GM03348 (cell line): Measurements from ENCODE around the gene CGB7.
A peak's percentile ranks its signal among the peaks of the same experiment; 100 is the strongest.
"Not testable (repeated sequence)": the region's sequence is repeated elsewhere in the genome, so short reads cannot be mapped to it uniquely, and the experiment has no call there.

Source experiments
- DNase-seq: peaks from one replicate; pipeline ENCODE4 v3.0.0; 2012; ENCODE audit warnings: low spot score

CGB7 gene

DNA sequence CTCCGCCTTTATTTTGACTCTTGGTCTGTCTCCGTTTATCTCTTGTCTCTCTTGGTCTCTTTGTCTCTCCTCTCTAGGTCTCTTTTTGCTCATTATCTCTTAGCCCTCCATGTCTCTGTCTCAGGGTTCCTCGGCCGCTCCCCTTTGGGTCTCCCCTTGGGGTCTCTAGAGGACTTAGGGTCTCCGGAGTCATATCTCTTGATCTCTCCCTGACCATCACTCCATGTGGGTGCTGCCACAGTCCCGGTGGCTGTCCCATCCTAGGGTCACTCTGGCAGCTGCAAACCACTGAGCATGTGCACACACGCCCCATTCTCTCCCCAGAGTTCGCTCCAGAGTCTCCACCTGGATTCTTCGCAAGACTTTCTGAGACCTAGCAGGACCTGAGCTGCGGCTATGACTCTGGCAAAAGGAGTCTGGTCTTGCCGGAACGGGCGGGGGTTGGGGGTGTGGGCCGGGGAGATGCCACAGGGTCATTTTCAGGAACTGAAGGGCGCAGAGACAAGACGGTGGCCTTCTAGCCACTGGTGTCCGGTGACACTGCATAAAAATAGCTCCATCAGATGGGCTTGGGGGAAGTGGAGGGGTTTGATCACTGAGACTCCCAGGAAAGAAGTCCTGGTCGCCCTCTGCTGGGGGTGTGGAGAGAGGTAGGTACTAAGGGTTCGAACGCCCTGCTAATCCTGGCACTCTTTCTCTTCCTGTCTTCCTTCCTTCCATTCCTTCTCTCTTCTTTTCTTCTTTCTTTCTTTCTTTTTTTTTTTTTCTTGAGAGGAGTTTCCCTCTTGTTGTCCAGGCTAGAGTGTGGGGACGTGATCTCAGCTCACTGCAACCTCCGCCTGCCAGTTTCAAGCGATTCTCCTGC is 16.2 kb upstream of the CGB7 start:
- no peak for DNase-seq

DNA sequence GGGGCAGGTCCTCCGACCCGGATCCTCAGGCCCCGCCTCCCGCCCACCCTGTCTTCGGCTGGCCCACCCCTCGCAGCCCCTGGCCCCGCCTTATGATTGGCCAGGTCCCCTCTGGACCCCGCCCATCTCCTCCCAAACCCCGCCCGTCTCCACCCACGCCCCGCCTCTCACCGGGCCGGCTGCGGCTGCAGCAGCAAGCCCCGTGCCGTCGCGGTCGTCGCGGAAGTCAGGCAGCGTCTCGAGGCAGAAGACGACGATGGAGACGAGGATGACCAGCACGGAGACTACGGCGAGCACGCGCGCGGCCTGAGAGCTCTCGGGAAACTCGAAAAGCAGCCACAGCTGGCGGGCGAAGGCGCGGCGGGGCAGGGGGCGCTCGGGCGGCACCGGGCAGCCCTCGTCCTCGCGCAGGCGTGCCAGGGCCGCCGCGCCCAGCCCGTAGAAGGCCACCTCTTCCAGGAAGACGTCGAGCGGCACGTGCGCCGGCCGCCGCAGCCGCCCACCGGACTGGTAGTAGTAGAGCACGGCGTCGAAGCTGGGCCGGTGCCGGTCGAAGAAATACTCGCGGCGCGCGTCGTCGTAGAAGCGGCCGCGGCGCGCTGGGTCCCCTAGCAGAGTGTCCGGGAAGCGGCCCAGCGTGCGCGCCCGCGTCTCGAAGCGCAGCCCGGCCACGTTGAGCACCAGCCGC is 14.5 kb upstream of the CGB7 start:
- DNase-seq: no peak

DNA sequence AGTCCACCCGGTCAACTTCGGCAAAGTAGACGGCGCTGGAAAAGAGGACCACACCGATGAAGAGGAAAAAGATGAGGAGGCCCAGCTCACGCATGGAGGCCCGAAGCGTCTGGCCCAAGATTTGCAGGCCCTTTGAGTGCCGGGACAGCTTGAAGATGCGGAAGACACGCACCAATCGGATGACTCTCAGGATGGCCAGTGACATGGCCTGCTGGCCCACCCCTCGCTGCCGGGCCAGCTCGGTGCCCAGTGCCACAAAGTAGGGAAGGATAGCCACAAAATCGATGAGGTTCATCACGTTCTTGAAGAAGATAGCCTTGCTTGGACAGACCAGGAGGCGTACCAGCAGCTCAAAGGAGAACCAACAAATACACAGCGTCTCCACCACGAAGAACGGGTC is 12.9 kb upstream of the CGB7 start:
- DNase-seq: no peak

DNA sequence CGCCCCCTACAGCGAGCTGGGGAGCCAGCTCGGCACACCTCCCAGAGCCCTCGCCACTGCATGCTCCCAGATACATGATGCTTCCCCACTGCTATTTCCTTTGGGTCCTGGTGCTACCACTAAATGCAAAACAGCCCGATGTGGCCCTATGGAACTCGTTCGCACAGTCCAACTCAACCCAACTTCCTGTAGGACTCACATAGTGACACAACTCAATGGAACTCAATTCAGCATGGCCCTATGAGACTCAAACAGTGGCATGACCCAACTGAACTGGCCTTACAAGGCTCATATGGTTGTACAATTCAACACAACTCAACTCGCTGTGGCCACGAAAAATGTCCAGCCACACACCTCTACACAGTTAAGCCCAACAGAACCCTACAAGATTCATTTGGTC is 11.5 kb upstream of the CGB7 start:
- DNase-seq: no peak

DNA sequence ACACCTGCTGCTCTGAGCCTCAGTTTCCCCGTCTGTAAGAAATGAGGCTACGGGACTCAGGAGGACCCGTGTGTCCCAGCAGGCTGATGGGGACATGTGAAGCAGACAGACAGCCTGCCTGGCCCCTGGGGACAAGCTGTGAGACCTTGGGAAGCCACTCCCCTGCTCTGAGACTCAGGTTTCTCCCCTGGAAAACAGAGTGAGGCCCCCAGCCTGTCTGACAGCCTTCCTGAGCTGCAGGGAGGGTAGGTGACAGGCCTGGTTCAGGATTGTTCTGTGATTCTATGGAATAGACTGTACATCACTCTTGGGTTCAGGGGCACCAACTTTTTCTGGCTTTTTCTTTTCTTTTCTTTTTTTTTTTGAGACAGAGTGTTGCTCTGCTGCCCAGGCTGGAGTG is 10.0 kb upstream of the CGB7 start:
- DNase-seq: no peak

DNA sequence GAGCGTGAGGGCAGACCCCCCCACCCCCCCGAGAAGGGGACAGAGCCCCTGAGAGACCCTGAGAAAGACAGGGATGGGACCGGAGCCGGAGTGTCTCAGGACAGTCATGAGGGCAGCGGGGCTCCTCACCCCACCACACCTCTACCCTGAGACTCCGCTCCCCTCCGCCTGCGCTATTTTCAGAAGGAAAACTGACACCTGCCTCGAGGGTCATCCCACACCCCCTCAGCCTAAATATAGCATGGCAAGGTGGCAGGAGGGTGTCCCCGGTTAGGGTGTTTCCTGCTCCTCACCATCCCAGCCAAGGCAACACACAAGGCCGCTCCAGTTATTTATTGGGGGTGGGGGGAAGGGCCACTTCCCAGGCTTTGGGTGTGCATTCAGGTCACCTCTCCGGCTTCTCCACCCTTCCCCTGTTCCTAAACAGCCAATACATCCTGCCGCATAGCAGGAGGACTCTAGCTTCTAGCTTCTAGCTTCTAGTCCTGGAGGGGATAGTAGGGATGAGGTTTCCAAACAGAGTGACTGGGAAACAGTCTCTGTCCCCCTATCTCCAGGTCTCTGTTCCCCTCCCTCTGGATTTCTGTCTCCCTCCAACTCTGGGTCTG is 8.5 kb upstream of the CGB7 start:
- no peak for DNase-seq

DNA sequence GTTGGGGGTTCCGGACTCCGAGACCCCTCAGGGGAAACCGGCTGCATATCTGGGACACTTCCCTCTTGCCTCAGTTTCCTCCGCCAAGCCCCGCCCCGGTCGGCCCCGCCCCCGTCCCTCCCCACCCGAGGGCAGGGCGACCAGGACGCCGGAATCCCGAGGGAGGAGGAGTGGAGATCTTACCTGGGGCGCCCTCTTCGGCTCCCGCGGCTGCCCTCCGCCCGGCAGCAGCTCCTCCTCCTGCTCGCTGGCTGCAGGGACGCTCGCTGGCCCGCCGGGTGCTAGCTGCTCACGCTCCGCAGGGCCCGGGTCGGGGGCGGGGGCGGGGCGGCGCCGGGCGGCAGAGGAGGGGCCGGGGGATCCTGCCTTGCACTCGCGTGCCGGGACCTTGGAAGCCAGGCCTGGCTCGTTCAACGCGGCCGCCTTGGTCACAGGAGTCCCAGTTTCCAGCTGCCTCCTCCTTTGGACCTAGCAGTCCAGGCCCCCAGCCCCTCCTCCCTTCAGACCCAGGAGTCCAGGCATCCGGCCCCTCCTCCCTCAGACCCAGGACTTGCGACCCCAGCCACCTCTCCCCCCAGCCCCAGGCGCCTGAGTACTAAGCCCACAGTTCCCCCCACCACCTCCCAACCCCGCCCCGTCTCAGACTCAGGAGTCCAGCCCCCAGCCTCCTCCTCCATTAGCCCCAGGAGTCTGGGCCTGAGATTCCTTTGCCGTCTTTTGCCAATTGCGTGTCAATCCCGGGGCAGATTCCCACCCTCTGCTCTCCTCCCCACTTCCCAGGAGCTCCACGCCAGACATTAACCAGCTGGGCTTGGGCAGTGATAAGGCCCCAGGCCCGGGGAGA is 7.4 kb upstream of the CGB7 start, which contains the start of gene NTF4:
NTF4 (minus strand) TSS at position 51 of the 844 bp plus-strand sequence. CDS start 2,821 bp downstream, outside the sequence.
- peak; percentile 61 for DNase-seq

DNA sequence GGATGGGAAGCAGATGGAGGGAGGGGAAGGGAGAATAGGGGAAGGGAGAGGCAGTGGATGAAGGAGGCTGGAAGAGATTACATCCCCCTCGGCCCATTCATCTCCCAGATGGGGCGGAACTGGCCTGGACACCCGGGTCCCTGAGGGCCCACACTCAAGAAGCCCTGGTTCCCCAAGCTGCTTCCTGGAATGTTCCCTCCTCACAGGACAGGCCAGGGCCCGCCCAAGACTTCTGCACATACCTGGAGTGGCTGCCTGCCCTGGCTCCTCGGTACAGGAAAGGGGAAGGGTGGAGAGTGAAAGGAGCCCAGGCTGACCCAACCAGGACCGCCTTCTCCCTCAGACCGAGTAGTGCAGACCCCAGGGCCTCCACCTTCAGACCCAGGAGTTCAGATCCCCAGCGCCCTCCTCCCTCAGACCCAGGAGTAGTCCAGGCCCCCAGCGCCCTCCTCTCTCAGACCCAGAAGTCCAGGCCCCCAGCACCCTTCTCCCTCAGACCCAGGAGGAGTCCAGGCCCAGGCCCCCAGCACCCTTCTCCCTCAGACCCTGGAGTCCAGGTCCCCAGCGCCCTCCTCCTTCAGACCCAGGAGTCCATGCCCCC is 6.6 kb upstream of the CGB7 start:
- no peak for DNase-seq

DNA sequence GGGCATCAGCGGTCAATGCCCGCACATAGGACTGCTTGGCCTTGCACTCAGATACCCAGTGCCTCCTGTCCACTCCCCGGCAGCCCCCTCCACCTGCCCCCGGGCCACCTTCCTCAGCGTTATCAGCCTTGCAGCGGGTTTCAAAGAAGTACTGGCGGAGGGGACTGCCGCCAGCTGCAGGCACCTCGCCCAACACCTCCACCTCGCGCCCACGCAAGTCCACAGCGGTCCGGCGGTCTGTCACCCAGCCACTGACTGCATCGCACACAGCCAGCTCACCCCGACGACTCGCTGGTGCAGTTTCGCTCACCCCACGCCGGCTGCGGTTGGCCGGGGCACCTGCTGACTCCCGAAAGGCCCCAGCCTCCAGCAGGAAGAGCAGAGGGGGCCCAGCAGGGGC is 3.9 kb upstream of the CGB7 start:
- no peak for DNase-seq

DNA sequence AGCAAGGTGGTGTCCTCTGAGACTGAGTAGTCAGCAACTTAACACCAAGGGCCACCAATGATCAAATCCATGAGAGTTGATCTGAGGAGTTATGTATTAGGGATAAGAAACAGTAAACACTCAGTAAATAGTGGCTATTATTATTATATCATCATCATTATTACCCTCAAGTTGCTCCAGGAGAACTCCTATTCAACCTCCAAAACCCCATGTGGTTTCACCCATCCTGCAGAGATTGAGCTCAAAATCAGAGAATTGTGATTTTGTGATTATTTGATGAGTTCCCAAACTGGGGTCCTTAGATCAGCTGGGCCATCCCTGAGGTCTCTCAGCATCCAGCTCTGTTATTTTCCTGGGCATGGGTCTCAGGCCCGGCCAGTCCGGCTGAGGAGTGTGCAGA is 3.5 kb upstream of the CGB7 start:
- no peak for DNase-seq

DNA sequence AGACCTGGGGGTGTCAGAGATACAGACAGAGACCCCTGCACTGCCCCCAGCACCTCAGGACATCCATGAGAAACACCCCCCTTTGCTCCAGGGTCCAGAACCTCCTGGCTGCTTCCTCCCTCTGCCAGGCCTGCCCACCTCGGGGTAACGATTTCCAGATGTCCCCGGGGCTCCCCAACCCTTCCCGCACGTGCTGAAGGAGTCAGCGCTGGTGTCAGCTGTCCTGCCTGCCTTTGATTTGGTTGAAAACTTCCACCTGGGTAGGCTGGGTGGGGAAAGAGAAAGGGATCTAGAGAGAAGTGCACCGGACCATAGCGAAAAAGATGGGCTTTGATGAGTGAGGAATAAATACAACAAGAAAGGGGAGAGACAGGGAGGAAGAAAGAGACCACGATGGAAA is 1.5 kb upstream of the CGB7 start:
- DNase-seq: no peak

DNA sequence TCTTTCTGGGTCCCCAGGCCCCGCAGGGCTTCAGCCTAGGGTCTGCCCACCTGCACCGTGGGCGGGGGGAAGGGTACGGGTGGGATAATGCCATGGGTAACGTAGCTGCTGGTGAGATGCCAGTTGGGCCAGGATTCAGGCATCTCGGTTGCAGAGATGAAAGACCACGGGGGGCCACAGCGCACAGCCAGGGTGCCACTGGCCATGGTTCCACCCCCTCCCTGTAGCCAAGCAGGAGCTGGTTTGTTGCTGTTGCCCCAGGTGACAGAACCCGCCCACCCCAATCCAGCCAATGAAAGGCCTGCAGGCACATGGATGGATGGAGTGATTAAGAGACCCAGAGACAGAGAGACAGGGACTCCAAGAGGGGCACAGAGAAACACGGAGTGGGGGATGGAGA is 1.0 kb upstream of the CGB7 start:
- peak; percentile 67 for DNase-seq

DNA sequence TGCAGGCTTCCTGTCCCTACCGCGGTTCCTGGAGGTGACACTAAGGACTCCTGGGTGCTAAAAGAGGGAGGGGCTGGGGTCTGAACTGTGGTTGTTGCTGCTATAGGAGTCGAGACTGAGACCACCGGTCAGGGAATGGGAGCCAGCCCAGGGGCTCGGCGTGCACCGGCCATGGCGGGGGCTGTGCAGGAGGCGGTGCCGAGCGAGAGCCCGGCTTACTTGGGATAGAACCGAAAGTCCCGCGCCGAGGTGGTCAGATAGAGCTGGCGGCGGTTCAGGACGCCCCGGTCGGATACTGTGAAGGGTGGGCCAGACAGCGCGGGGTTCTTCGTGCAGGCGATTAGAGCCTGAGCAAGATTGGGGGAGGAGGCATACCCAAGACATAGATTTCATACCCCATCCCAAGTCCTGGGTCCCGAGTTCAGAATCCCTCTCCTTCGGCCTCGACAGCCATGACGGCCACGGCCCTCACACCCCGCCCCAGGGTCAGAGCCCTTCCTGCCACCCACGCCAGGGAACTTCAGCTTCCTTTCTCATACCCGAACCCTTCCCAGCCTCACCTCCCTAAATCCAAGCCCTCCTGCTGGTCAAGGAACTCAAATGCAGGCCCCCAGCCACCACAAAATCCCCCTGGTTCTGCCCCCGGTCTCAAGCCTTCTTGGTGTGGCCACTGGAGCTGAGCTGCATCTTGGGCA is 500 bp downstream of the CGB7 start:
- DNase-seq: not testable (repeated sequence)

DNA sequence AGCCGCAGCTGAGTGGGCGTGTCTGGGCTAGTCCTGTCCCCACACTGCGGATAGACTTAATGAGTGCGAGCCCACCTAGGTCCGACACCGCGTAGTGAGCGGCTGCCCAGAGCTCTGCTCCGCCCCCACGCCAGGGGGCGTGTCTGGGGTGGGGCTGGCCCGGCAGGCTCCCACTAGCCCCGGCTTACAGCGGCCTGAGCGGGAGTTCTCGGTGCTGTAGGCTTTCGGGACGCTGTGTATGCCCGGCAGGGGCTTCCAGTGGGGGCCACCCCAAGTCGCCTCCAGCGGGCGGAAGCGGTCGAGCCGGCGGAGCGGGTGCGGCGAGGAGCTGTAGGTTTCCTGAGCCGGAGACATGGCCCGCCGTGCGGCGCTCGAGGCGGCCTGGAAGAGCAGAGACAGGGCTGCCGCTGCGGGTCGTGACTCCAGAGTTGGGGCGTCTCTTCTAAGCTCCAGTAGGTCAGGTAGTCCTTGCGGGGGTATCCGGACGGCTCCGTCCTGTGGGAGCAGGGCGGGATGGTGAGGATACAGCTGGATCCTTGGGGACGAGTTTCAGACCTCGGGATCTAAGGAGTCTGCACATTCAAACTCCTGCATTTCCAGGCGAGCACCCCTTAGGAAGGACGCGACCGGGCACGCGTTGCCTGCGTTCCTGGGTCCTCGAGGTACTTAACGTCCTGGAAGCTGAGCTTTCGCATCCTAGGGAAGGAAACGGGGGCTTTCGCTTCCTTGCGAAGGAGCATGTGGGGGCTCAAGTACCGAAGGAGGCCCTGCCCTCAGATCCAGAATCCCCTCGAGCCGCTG is 1.2 kb downstream of the CGB7 start:
- DNase-seq: peak; percentile 93

DNA sequence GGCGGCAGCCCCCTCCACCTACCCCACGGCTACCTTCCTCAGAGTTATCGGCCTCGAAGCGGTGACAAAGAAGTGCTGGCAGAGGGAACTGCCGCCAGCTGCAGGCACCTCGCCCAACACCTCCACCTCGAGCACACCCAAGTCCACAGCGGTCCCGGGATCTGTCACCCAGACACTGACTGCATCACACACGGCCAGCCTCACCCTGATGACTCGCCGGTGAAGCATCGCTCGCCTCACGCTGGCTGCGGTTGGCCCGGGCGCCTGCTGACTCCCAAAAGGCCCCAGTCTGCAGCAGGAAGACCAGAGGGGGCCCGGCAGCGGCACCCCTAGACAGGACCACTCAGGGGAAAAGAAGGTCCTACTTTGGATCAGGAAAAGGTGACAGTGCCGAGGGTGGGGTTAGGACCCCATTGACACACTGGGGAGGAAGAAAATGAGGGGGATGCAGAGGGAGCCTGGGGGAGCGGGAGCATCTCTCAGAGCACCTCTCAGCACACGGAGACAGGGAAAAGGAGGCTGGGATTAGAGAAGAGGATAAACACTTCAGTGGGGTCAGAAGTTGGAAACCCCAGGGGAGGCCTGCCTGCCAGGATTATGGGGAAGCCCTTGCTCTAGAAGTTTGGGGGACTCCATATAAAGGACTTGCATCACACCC is 7.0 kb downstream of the CGB7 start:
- peak; percentile 71 for DNase-seq

DNA sequence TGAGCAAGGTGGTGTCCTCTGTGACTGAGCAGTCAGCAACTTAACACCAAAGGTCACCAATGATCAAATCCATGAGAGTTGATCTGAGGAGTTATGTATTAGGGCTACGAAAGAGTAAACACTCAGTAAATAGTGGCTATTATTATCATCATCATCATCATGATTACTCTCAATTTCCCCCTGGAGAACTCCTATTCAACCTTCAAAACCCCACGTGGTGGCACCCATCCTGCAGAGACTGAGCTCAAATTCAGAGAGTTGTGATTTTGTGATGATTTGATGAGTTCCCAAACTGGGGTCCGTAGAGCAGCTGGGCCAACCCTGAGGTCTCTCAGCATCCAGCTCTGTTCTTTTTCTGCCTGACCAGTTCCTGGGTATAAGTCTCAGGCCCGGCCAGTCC is 7.7 kb downstream of the CGB7 start:
- DNase-seq: not testable (repeated sequence)

DNA sequence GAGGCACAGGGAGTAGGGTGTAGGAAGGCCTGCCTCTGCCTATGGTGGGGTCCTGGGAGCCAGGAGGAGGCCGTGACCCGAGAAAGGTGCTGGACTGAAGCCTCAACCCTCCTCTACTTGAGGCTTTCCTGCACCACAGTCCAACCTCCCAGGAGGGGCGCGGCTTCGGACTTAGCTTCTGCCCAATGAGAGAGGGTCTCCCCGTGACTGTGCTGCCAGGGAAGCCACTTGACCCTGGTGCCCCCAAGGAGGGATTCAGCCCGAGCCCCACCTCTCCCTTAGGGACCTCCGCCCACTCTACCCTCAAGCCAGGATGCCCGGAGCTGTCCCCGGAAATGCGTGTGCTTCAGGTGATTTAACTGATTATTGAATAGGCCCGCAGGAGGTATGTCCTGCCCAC is 8.5 kb downstream of the CGB7 start, which contains the start of gene CGB8:
CGB8 (minus strand) TSS at position 101 of the 400 bp plus-strand sequence. CDS start 372 bp downstream, outside the sequence.
- DNase-seq: not testable (repeated sequence)

DNA sequence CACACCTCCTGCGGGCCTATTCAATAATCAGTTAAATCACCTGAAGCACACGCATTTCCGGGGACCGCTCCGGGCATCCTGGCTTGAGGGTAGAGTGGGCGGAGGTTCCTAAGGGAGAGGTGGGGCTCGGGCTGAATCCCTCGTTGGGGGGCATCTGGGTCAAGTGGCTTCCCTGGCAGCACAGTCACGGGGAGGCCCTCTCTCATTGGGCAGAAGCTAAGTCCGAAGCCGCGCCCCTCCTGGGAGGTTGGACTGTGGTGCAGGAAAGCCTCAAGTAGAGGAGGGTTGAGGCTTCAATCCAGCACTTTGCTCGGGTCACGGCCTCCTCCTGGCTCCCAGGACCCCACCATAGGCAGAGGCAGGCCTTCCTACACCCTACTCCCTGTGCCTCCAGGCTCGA is 14.0 kb downstream of the CGB7 start, which contains the start of gene CGB5:
CGB5 (plus strand) TSS at position 301 of the 400 bp plus-strand sequence. CDS start 362 bp downstream, outside the sequence.
- DNase-seq: not testable (repeated sequence)

DNA sequence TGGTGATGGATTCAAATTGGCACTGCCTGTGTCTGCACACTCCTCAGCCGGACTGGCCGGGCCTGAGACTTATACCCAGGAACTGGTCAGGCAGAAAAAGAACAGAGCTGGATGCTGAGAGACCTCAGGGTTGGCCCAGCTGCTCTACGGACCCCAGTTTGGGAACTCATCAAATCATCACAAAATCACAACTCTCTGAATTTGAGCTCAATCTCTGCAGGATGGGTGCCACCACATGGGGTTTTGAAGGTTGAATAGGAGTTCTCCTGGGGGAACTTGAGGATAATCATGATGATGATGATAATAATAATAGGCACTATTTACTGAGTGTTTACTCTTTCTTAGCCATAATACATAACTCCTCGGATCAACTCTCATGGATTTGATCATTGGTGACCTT is 14.9 kb downstream of the CGB7 start:
- not testable (repeated sequence) for DNase-seq
